Lower lobe of right lung (tissue), 2 donors: ENCODE measurements around the gene TYW5. TPM values are rescaled to one million over a fixed set of nuclear protein-coding genes. Genes with fewer than 3 reads are reported as not detected.

Source experiments
- ATAC-seq, 2 donors: fragments of 200-7000 bp; cut with Tn5 transposase; one replicate each; pipeline ENCODE4 v1.9.1; 2020 to 2022; ENCODE audit warnings: mild to moderate bottlenecking in 2 of 2, moderate library complexity in 2 of 2
- DNase-seq: peaks from one replicate; pipeline ENCODE4 v3.0.0-alpha.2; 2020
- H3K27ac ChIP-seq: fragments of 200-600 bp; one replicate; pipeline ENCODE4 v1.8.0; 2022
- H3K27me3 ChIP-seq: fragments of 200-600 bp; one replicate; pipeline ENCODE4 v1.8.0; 2022; ENCODE audit warnings: low read depth
- H3K36me3 ChIP-seq: fragments of 200-600 bp; one replicate; pipeline ENCODE4 v1.8.0; 2022; ENCODE audit warnings: mild to moderate bottlenecking
- H3K4me1 ChIP-seq: fragments of 200-600 bp; one replicate; pipeline ENCODE4 v1.8.0; 2022
- H3K4me3 ChIP-seq: fragments of 200-600 bp; one replicate; pipeline ENCODE4 v1.8.0; 2022; ENCODE audit warnings: mild to moderate bottlenecking
- H3K9me3 ChIP-seq: fragments of 200-600 bp; one replicate; pipeline ENCODE4 v1.8.0; 2022
- CTCF ChIP-seq: fragments of 200-600 bp; IDR thresholded peaks from one replicate; pipeline ENCODE4 v1.8.0; 2022; ENCODE audit warnings: antibody characterized with exemption, mild to moderate bottlenecking
- intact Hi-C: fragments of 100-400 bp; cut with DNase I; formaldehyde crosslinking; loops from one replicate; pipeline ENCODE4 v1.11.0; 2022
- long read RNA-seq: library from polyadenylated mRNA; unstranded; transcript quantifications from one replicate; pipeline ENCODE4 v2.0.0, GENCODE V29; 2021
- total RNA-seq: library from RNA; stranded (reverse); fragmentation: NEBNext Ultra II Directional; extraction: Animal tissue kit (Norgen Biotek cat#: 25700); gene quantifications from one replicate; pipeline ENCODE4 v1.2.1, GENCODE V29; 2021
- donor health status: DM: no; HTN: yes; CAD: no; lungs with severe emphysema.

The TYW5 gene
- total RNA-seq = 5.8 TPM
- long read RNA-seq, full-length matches to known transcripts = 1 of 6 reads
- long read RNA-seq, partial matches to known transcripts = 0 of 6 reads
- long read RNA-seq, other reads (novel, unspliced or antisense) = 5 of 6 reads

GRCh38 chr2:199955339-199956061 lies at the start of gene TYW5, which contains the start of gene MAIP1:
Gene TYW5 (minus strand): TSS chr2:199955491. CDS start chr2:199955470, 21 bp downstream.
Gene MAIP1 (plus strand): TSS chr2:199955582. CDS start chr2:199955799, 217 bp downstream.
- peak; percentile 89 for DNase-seq
- peak; percentile 34 for TF ChIP-seq CTCF
- intact Hi-C loops = no loop called here
- H3K27ac ChIP-seq = peak within 1 kb of the TSS; percentile 95
- peaks cover 34% of the 10 kb centered on the region for H3K4me1 ChIP-seq
- no peaks in the 10 kb centered on the region for H3K9me3 ChIP-seq
- H3K27me3 ChIP-seq = no peaks in the 10 kb centered on the region
- ATAC-seq = peak; percentile 97 to 98
- peaks cover 28% of the 10 kb centered on the region for H3K36me3 ChIP-seq
- H3K4me3 ChIP-seq = peak within 1 kb of the TSS; percentile 93

GRCh38 chr2:200003444-200003843 lies 48.2 kb upstream of the TYW5 start:
- no peak overlapping the region for H3K4me3 ChIP-seq
- H3K36me3 ChIP-seq = no peaks in the 10 kb centered on the region
- no peaks in the 10 kb centered on the region for H3K27me3 ChIP-seq
- H3K27ac ChIP-seq = no peak overlapping the region
- DNase-seq (no peak), ATAC-seq (no peak)
- TF ChIP-seq CTCF = no peak
- intact Hi-C loops = no loop called here
- no peaks in the 10 kb centered on the region for H3K4me1 ChIP-seq
- H3K9me3 ChIP-seq = no peaks in the 10 kb centered on the region

- no peak for TF ChIP-seq CTCF
- no peak overlapping the region for H3K27ac ChIP-seq
- no peaks in the 10 kb centered on the region for H3K36me3 ChIP-seq
- ATAC-seq (no peak), DNase-seq (no peak)
- no peaks in the 10 kb centered on the region for H3K4me1 ChIP-seq
- no peaks in the 10 kb centered on the region for H3K9me3 ChIP-seq
- no peak overlapping the region for H3K4me3 ChIP-seq
- intact Hi-C loops = no loop called here
- no peaks in the 10 kb centered on the region for H3K27me3 ChIP-seq
Measured at GRCh38 chr2:200000444-200001163, 45.3 kb upstream of the TYW5 start.

GRCh38 chr2:199999166-199999565 lies 43.9 kb upstream of the TYW5 start:
- no peak for TF ChIP-seq CTCF
- no peak overlapping the region for H3K27ac ChIP-seq
- no peaks in the 10 kb centered on the region for H3K27me3 ChIP-seq
- H3K9me3 ChIP-seq = no peaks in the 10 kb centered on the region
- no peaks in the 10 kb centered on the region for H3K4me1 ChIP-seq
- H3K36me3 ChIP-seq = no peaks in the 10 kb centered on the region
- intact Hi-C loops = no loop called here
- ATAC-seq (no peak), DNase-seq (no peak)
- no peak overlapping the region for H3K4me3 ChIP-seq

- H3K4me3 ChIP-seq = no peak overlapping the region
- intact Hi-C loops = no loop called here
- no peak overlapping the region for H3K27ac ChIP-seq
- no peak for DNase-seq
- H3K9me3 ChIP-seq = no peaks in the 10 kb centered on the region
- no peaks in the 10 kb centered on the region for H3K27me3 ChIP-seq
- no peak for TF ChIP-seq CTCF
- H3K36me3 ChIP-seq = no peaks in the 10 kb centered on the region
- H3K4me1 ChIP-seq = no peaks in the 10 kb centered on the region
- no peak for ATAC-seq
Measured at GRCh38 chr2:199997296-199997695, 42.0 kb upstream of the TYW5 start.
